ENCODE results near the gene HID1. TPM values are rescaled to one million over a fixed set of nuclear protein-coding genes. Genes with fewer than 3 reads are reported as not detected.

HID1 gene
- total and polyA plus RNA-seq, 2 donors from 2014 or later = 13.6 to 32.6 TPM

DNA sequence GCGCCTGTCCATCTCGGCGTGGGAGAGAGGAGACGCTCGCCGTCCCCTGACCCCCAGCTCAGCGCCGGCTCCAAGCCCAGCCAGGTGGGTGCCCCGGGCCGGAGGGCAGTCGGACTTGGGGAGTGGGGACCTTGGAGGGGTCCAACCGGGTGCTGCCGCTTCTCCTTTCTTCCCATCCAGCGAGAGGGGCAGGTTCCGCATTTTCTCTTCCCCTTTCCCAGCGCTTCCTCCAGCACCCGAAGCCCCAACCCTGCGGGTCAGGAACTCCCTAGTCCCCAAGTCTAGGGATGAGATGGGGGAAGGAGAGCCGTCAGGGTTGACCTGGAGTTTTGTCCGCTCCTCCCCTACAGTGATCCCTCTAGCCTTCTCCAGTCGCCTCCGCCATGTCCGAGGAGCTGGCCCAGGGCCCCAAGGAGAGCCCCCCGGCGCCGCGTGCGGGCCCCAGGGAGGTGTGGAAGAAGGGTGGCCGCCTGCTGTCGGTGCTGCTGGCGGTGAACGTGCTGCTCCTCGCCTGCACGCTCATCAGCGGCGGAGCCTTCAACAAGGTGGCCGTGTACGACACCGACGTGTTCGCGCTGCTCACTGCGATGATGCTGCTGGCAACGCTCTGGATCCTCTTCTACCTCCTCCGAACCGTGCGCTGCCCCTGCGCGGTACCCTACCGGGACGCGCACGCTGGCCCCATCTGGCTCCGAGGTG, 48.2 kb downstream of the HID1 start, which contains the start of gene OTOP2:
Gene OTOP2, plus strand, starts transcription at position 24 of the 699 bp plus-strand sequence. Its CDS starts 360 bp downstream, at position 384.
- Histone ChIP-seq H3K9me3 (ENCODE audit: control insufficient read depth in 2 of 3, insufficient read depth in 1 of 3, low read length in 3 of 3) (no peaks in the 10 kb centered on the region), H3K36me3 (ENCODE audit: control insufficient read depth in 2 of 3, insufficient read depth in 3 of 3, low read length in 3 of 3) (no peaks in the 10 kb centered on the region), H3K4me3 (ENCODE audit: low read length in 3 of 3) (no peak within 1 kb of the TSS), H3K27ac (ENCODE audit: low read depth in 2 of 2, low read length in 2 of 2) (no peak within 1 kb of the TSS), H3K4me1 (ENCODE audit: control insufficient read depth in 2 of 3, insufficient read depth in 2 of 3, low read depth in 1 of 3, low read length in 3 of 3) (peaks cover 0 to 6% (median 0%) of the 10 kb centered on the region in 3 donors), H3K27me3 (ENCODE audit: control insufficient read depth, insufficient read depth, low read length) (peaks cover 25% of the 10 kb centered on the region), H3K9ac (ENCODE audit: low read length in 3 of 3) (no peak within 1 kb of the TSS)
- intact Hi-C loops (cut with DNase I) = no loop called here
- TF ChIP-seq, protein P1, sequence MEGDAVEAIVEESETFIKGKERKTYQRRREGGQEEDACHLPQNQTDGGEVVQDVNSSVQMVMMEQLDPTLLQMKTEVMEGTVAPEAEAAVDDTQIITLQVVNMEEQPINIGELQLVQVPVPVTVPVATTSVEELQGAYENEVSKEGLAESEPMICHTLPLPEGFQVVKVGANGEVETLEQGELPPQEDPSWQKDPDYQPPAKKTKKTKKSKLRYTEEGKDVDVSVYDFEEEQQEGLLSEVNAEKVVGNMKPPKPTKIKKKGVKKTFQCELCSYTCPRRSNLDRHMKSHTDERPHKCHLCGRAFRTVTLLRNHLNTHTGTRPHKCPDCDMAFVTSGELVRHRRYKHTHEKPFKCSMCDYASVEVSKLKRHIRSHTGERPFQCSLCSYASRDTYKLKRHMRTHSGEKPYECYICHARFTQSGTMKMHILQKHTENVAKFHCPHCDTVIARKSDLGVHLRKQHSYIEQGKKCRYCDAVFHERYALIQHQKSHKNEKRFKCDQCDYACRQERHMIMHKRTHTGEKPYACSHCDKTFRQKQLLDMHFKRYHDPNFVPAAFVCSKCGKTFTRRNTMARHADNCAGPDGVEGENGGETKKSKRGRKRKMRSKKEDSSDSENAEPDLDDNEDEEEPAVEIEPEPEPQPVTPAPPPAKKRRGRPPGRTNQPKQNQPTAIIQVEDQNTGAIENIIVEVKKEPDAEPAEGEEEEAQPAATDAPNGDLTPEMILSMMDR (IDR thresholded peaks at IDR 0.05; ENCODE audit: borderline replicate concordance, extremely low read depth, insufficient read depth) = no peak
- DNase-seq (peak in 4 of 5 donors; percentile 33 to 63 (median 51)), FAIRE-seq (no peak)

GRCh38 chr17:74923538-74924249, 48.9 kb downstream of the HID1 start:
- Histone ChIP-seq H3K36me3 (ENCODE audit: control insufficient read depth in 2 of 3, insufficient read depth in 3 of 3, low read length in 3 of 3) (no peaks in the 10 kb centered on the region), H3K9ac (ENCODE audit: low read length in 3 of 3) (no peak overlapping the region), H3K9me3 (ENCODE audit: control insufficient read depth in 2 of 3, insufficient read depth in 1 of 3, low read length in 3 of 3) (no peaks in the 10 kb centered on the region), H3K4me1 (ENCODE audit: control insufficient read depth in 2 of 3, insufficient read depth in 2 of 3, low read depth in 1 of 3, low read length in 3 of 3) (peaks cover 0 to 6% (median 0%) of the 10 kb centered on the region in 3 donors), H3K27me3 (ENCODE audit: control insufficient read depth, insufficient read depth, low read length) (peaks cover 25% of the 10 kb centered on the region), H3K27ac (ENCODE audit: low read depth in 2 of 2, low read length in 2 of 2) (no peak overlapping the region), H3K4me3 (ENCODE audit: low read length in 3 of 3) (no peak overlapping the region)
- DNase-seq = peak in 4 of 5 donors; percentile 55 to 87 (median 70)
- intact Hi-C loops (cut with DNase I) = no loop called here
- TF ChIP-seq, protein P1 (IDR thresholded peaks at IDR 0.05; ENCODE audit: borderline replicate concordance, extremely low read depth, insufficient read depth) = peak; percentile 76
- FAIRE-seq = no peak

DNA sequence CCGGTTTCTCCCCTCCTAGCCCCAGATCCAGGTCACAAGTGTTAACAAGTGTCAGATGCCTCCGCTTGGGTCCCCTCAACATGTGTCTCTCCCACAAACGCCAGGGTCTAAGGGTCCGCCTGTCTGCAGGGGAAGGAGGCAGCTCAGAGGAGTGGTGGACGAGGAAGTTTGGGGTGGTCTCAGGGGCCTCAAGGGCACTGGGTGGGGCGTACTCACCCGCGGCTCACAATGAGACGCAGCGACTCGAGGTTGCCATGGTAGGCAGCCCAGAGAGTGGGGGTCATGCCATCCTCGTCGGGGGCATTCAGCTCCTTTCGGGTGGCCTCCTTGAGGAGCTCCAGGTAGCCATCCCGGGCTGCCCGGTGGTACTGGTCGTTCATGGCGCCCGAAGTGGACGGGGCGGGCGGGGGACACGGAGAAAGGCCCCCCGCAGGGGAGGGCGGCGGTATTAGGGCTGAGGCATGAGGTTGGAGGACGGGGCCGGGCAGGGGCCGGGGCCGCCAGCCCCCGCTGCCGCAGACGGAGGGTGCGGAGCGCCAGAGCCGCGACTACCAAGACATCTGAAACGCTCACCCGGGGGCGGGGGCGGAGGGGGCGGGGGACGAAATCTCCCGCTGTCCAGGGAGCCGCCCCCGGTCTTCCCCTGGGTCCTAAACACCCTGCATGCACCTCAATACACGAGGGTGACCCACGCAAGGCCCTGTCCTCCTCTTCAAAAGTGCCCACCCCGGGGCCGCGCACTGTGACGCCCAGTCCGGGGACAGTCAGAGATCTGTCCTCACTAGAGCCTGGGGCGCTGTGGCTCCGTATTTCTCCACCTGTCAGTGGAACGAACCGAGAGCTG, 49.6 kb downstream of the HID1 start, which contains the start of gene USH1G:
Gene USH1G, minus strand, starts transcription at position 562 of the 844 bp plus-strand sequence. Its CDS starts 182 bp downstream, at position 380.
- Histone ChIP-seq H3K9ac (ENCODE audit: low read length in 3 of 3) (no peak within 1 kb of the TSS), H3K27ac (ENCODE audit: low read depth in 2 of 2, low read length in 2 of 2) (no peak within 1 kb of the TSS), H3K27me3 (ENCODE audit: control insufficient read depth, insufficient read depth, low read length) (peaks cover 25% of the 10 kb centered on the region), H3K4me3 (ENCODE audit: low read length in 3 of 3) (peak within 1 kb of the TSS in 1 of 3 donors; percentile 37), H3K36me3 (ENCODE audit: control insufficient read depth in 2 of 3, insufficient read depth in 3 of 3, low read length in 3 of 3) (no peaks in the 10 kb centered on the region), H3K9me3 (ENCODE audit: control insufficient read depth in 2 of 3, insufficient read depth in 1 of 3, low read length in 3 of 3) (no peaks in the 10 kb centered on the region), H3K4me1 (ENCODE audit: control insufficient read depth in 2 of 3, insufficient read depth in 2 of 3, low read depth in 1 of 3, low read length in 3 of 3) (peaks cover 0 to 6% (median 0%) of the 10 kb centered on the region in 3 donors)
- TF ChIP-seq, protein P1 (IDR thresholded peaks at IDR 0.05; ENCODE audit: borderline replicate concordance, extremely low read depth, insufficient read depth) = no peak
- intact Hi-C loops (cut with DNase I) = no loop called here
- DNase-seq = peak; percentile 33 to 82 (median 49)
- FAIRE-seq = no peak

All from kidney (tissue), 14 donors.